ENCODE data around the gene VPS13D. TPM values are rescaled to one million over a fixed set of nuclear protein-coding genes. Genes with fewer than 3 reads are reported as not detected.

The VPS13D gene
- total RNA-seq, 1 experiment from 2014 or later, result 20.2 TPM

DNA sequence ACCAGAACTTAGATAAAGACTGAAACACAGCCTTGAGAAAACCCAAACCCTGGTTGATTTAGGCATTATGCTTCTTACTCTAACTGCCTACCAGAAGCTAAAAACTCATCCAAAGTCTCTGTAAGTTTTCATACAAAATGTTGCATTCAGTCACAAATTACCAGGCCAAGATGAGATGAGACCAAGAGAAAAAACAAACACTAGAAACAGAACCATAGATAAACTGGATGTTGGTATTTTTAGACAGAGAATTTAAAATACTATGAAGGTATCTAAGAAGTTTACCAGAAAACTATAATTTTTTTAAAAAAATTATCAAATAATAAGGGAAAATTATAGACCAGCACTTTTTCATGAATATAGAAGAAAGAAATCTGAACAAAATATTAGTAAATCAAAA lies 180.5 kb downstream of the VPS13D start:
- no peak overlapping the region for H3K23ac ChIP-seq (ENCODE audit: insufficient read length, low read depth, low read length)
- Mint-ChIP-seq H3K27ac (no peak overlapping the region), H3K27me3 (ENCODE audit: low read depth) (no peaks in the 10 kb centered on the region), H3K36me3 (ENCODE audit: insufficient read depth in 1 of 3, low read depth in 3 of 3) (peaks cover 9 to 25% (median 18%) of the 10 kb centered on the region in 3 experiments; a peak in 6 of 7 replicates), H3K4me1 (peaks cover 5 to 11% of the 10 kb centered on the region in 2 experiments; a peak in 3 of 4 replicates), H3K9me3 (peaks cover 8 to 9% of the 10 kb centered on the region in 2 experiments), H3K4me3 (no peak overlapping the region)
- H2AFZ ChIP-seq (ENCODE audit: low read length), result no peak overlapping the region
- no peak overlapping the region for H3K4ac ChIP-seq (ENCODE audit: low read depth, low read length)
- H3K27me3 ChIP-seq (ENCODE audit: insufficient read depth, low read length), result no peaks in the 10 kb centered on the region
- no peak overlapping the region for H2BK12ac ChIP-seq (ENCODE audit: insufficient read length, low read depth, low read length)
- TF ChIP-seq, protein P1, sequence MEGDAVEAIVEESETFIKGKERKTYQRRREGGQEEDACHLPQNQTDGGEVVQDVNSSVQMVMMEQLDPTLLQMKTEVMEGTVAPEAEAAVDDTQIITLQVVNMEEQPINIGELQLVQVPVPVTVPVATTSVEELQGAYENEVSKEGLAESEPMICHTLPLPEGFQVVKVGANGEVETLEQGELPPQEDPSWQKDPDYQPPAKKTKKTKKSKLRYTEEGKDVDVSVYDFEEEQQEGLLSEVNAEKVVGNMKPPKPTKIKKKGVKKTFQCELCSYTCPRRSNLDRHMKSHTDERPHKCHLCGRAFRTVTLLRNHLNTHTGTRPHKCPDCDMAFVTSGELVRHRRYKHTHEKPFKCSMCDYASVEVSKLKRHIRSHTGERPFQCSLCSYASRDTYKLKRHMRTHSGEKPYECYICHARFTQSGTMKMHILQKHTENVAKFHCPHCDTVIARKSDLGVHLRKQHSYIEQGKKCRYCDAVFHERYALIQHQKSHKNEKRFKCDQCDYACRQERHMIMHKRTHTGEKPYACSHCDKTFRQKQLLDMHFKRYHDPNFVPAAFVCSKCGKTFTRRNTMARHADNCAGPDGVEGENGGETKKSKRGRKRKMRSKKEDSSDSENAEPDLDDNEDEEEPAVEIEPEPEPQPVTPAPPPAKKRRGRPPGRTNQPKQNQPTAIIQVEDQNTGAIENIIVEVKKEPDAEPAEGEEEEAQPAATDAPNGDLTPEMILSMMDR (conservative IDR thresholded peaks at IDR 0.05), result no peak
- H4K5ac ChIP-seq (ENCODE audit: insufficient read length, low read depth, low read length), result no peak overlapping the region
- no peak overlapping the region for H3K27ac ChIP-seq (ENCODE audit: insufficient read length, low read depth, low read length)
- H2BK20ac ChIP-seq (ENCODE audit: low read depth, low read length, poor library complexity, severe bottlenecking), result no peak overlapping the region
- DNase-seq, result no peak
- no peak overlapping the region for H4K8ac ChIP-seq (replicated peaks; ENCODE audit: insufficient read length, low read depth, low read length)
- no peak overlapping the region for H3K4me2 ChIP-seq (ENCODE audit: insufficient read depth, insufficient read length, low read length)
- H3K79me2 ChIP-seq (ENCODE audit: insufficient read depth, low read length), result no peaks in the 10 kb centered on the region
- no peaks in the 10 kb centered on the region for H3K23me2 ChIP-seq (ENCODE audit: insufficient read length, low read depth, low read length, poor library complexity, severe bottlenecking)
- H2AK5ac ChIP-seq (ENCODE audit: insufficient read length, low read length), result no peak overlapping the region
- no peak overlapping the region for H3T11ph ChIP-seq (ENCODE audit: low read length)
- no peaks in the 10 kb centered on the region for H3K4me1 ChIP-seq (ENCODE audit: insufficient read depth, low read length)
- no peak overlapping the region for H2BK5ac ChIP-seq (ENCODE audit: insufficient read length, low read length)
- no peak overlapping the region for H3K9ac ChIP-seq (ENCODE audit: extremely low read depth, insufficient read length, low read length)
- H3K9me3 ChIP-seq (ENCODE audit: control insufficient read depth, low read depth, low read length), result no peaks in the 10 kb centered on the region
- no peak overlapping the region for H3K14ac ChIP-seq (ENCODE audit: insufficient read depth, low read length)
- no peak overlapping the region for H2BK120ac ChIP-seq (ENCODE audit: low read depth, low read length, poor library complexity, severe bottlenecking)
- no peak overlapping the region for H3K56ac ChIP-seq (ENCODE audit: insufficient read length, low read depth, low read length)
- no peak overlapping the region for H2BK15ac ChIP-seq (ENCODE audit: low read depth, low read length)
- H3K18ac ChIP-seq (ENCODE audit: insufficient read length, low read depth, low read length), result no peak overlapping the region
- H4K20me1 ChIP-seq (ENCODE audit: control insufficient read depth, insufficient read depth, insufficient read length), result no peaks in the 10 kb centered on the region
- no peaks in the 10 kb centered on the region for H3K79me1 ChIP-seq (ENCODE audit: insufficient read depth, low read depth, low read length, poor library complexity, severe bottlenecking)
- H4K91ac ChIP-seq (ENCODE audit: insufficient read length, low read depth, low read length), result no peak overlapping the region

Measured in H9 (cell line).